WERI-Rb-1 (cell line): ENCODE data around the gene PPBP.
"Not testable (repeated sequence)": the region's sequence is repeated elsewhere in the genome, so short reads cannot be mapped to it uniquely, and the experiment has no call there.

ENCODE experiments used
- DNase-seq: peaks from one replicate; pipeline ENCODE4 v3.0.0-alpha.2; 2020
- H3K27ac ChIP-seq: fragments of 250-450 bp; sonication (Bioruptor Pico); 2 replicates; pipeline ENCODE4 v1.5.1; 2020; ENCODE audit warnings: mild to moderate bottlenecking, moderate library complexity
- H3K27me3 ChIP-seq: fragments of 250-450 bp; sonication (Bioruptor Pico); 2 replicates; pipeline ENCODE4 v1.5.1; 2021; ENCODE audit warnings: mild to moderate bottlenecking, low read depth, moderate library complexity; ENCODE audit not compliant: insufficient read depth, severe bottlenecking
- H3K36me3 ChIP-seq: fragments of 250-450 bp; sonication (Bioruptor Pico); 2 replicates; pipeline ENCODE4 v1.5.1; 2020; ENCODE audit warnings: mild to moderate bottlenecking, moderate library complexity
- H3K4me3 ChIP-seq: 2 replicates; pipeline ENCODE4 v1.5.1; 2011; ENCODE audit warnings: low read depth, mild to moderate bottlenecking, control low read depth, low read length
- H3K9me3 ChIP-seq: fragments of 250-450 bp; sonication (Bioruptor Pico); 2 replicates; pipeline ENCODE4 v1.5.1; 2021; ENCODE audit warnings: mild to moderate bottlenecking, moderate library complexity; ENCODE audit not compliant: severe bottlenecking
- TF ChIP-seq, protein P1 (sequence below): IDR thresholded peaks from 2 replicates; pipeline ENCODE4 v1.5.1; 2011; ENCODE audit warnings: low read depth, mild to moderate bottlenecking, control low read depth, inconsistent platforms, low read length

Gene PPBP

DNA sequence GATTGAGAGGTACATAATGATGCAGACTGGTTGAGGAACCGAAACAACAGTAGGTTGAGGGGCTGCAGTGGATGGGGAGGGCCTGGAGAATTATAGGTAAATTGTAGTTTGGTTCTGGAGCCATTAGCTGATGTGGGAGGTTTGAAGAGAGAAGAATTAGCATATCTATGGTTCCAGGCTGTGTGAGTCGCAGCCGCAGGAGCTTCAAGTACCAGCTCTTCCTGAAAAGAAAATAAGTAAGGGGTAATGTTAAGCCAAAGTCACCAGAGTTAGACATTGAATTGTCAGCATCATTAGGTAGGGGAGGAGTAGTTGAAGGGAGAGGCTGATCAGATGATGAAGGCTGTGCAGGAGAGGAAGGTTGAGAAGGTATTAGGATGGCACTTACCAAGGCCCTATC lies 35.6 kb downstream of the PPBP start:
- TF ChIP-seq, protein P1, sequence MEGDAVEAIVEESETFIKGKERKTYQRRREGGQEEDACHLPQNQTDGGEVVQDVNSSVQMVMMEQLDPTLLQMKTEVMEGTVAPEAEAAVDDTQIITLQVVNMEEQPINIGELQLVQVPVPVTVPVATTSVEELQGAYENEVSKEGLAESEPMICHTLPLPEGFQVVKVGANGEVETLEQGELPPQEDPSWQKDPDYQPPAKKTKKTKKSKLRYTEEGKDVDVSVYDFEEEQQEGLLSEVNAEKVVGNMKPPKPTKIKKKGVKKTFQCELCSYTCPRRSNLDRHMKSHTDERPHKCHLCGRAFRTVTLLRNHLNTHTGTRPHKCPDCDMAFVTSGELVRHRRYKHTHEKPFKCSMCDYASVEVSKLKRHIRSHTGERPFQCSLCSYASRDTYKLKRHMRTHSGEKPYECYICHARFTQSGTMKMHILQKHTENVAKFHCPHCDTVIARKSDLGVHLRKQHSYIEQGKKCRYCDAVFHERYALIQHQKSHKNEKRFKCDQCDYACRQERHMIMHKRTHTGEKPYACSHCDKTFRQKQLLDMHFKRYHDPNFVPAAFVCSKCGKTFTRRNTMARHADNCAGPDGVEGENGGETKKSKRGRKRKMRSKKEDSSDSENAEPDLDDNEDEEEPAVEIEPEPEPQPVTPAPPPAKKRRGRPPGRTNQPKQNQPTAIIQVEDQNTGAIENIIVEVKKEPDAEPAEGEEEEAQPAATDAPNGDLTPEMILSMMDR: no peak
- Histone ChIP-seq H3K27ac (peak overlapping the region; percentile 87), H3K9me3 (no peaks in the 10 kb centered on the region), H3K27me3 (no peaks in the 10 kb centered on the region), H3K36me3 (no peaks in the 10 kb centered on the region), H3K4me3 (no peak overlapping the region)
- no peak for DNase-seq

DNA sequence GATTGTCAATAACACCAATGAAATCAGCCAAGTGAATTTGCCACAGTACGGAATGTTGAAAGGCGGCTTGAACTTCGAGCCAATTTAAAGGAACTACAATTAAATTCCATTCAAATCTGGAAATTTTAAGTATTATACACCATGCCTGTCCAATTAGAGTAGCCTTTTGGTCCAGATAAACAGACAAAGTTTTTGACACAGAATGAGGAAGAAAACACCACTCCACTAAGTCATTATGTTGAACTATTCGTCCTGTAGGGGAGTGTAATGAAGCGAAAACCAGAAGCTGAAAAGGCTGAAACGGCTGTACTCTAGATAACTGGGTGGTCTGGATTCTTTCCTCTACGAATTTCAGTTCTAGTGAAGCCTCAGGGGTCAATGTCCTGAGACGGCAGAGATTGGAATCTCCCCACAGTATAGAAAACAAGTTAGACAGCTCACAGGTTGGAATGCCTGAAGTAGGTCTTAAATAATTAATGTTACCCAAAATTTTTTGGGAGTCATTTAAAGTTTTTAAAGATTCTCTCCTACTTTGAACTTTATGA lies 37.5 kb downstream of the PPBP start:
- not testable (repeated sequence) for DNase-seq, H3K27me3 ChIP-seq, H3K36me3 ChIP-seq, H3K9me3 ChIP-seq, H3K4me3 ChIP-seq
- H3K27ac ChIP-seq: peak overlapping the region; percentile 87

DNA sequence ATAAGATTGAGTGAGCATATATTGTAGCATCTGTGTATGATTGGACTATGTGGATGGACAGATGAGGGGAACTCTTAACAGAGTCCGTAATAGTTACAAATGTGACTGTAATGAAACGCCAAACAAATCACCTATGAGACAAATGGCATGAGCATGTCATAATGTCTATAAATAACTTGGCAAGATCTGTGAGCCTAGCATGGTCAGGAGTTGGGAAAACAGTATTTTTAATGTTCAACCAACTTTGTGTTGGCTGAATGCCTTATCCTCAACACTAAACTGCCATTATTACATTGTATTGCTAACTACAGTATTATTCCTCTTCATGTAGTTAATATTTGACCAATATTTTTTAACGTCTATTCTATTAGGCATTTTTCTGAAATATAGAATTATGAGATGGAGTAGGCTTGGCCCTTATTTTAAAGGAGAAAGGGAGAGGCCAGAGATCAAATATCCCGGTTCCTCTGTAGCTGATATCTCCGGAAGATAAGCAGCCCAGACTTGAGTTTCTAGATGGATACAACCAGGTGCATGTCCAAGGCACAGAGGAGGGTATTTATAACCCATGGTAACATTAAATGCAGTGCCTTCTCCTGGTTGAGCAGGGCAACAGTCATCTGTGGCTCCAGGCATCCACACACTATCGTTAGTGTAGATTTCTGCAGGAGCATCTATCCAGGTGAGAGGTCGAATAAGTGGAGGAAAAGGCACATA lies 38.8 kb downstream of the PPBP start:
- DNase-seq: no peak
- no peaks in the 10 kb centered on the region for H3K9me3 ChIP-seq
- TF ChIP-seq, protein P1: no peak
- no peak overlapping the region for H3K27ac ChIP-seq
- H3K27me3 ChIP-seq: no peaks in the 10 kb centered on the region
- no peak overlapping the region for H3K4me3 ChIP-seq
- no peaks in the 10 kb centered on the region for H3K36me3 ChIP-seq

DNA sequence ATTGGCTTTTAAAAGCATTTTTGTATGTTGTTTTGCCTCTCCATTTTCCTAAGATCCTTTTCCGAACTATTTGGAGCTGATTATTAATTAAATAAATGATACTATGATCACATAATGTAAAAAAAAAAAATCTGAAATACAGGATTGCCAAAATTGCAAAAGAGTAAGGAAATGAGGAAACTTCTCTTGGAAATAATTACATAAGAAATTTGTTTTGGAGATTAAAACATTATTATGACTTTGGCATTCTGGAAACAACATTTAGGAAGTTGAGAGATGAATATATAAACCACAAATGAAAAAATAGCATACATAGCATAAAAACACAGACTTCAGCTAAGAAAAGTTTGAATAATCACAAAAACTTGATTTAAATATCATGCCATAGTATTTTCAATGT lies 39.7 kb downstream of the PPBP start:
- Histone ChIP-seq H3K27ac (no peak overlapping the region), H3K9me3 (no peaks in the 10 kb centered on the region), H3K27me3 (no peaks in the 10 kb centered on the region), H3K36me3 (no peaks in the 10 kb centered on the region), H3K4me3 (no peak overlapping the region)
- no peak for DNase-seq
- TF ChIP-seq, protein P1: no peak

DNA sequence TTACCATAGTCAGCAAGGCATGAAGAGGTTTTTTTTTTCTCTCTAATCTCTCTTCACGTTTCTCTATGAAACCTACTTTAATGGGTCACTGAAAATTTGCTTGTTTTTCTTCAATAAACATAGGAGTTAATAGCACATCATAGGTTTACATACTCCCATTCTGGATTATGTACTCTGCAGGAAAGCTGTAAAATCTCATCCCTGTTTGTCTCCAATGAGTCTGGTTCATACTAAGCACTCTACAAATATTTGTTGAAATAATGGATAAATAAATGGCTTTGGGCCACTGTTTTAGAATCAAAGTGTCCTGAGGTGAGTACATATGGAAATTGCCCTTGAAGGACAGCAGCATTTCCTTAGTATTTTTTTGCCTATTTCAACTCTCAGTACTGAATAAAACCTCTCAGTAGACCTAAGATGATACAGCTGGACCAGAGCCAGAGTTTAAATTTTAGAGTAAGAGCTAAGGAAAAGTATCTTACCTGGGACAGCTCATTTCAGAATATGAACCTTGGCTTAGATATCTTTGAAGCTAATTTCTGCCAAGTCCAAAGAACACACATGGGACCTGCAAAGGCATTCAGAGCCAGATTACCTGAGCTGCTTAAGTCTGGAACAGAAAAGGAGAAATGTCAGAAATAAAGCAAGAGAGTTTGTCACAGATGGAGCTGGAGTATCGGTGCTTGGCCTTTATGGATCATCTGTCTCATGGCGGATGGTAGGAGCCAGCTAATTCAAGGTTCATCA lies 40.6 kb downstream of the PPBP start:
- Histone ChIP-seq H3K9me3 (no peaks in the 10 kb centered on the region), H3K27ac (no peak overlapping the region), H3K27me3 (no peaks in the 10 kb centered on the region), H3K36me3 (no peaks in the 10 kb centered on the region), H3K4me3 (no peak overlapping the region)
- TF ChIP-seq, protein P1: no peak
- no peak for DNase-seq

DNA sequence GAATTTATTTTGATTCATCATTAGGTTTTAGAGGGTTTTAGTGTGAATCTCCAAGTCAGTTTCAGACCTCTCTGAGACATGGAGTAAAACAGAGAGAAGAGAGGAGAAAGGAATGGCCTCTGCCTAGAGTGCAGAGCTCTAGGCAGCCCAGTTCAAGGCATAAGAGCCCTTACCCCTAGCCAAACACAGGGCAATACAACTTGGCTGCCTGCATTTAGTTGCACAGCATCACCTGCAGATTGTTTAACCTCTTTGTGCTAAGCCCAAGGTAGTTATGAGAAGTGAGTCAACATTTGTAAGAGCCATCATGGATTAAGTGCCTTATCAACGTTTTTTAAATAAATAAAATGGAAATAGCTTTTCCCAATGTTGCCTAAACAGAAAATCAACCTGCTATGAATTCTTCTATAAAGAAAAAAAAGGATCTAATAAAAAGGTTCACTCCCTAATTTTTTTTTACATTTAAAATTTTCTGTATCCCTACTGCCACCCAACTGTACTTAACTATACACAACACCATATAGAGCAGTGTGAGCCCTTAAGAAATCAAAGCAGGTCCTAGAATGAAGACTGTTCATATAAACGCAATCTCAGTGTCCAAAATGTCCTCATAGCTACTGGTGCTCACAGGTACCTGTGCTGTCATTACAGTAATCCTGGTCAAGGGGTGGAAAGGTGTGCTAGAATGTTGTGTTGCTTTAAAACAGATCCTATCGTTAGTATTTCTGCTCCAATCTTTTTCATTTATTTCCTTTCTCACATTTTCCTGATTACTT lies 42.1 kb downstream of the PPBP start:
- TF ChIP-seq, protein P1: no peak
- Histone ChIP-seq H3K4me3 (no peak overlapping the region), H3K9me3 (no peaks in the 10 kb centered on the region), H3K27me3 (no peaks in the 10 kb centered on the region), H3K36me3 (no peaks in the 10 kb centered on the region), H3K27ac (peak overlapping the region; percentile 48)
- no peak for DNase-seq
